ENCODE measurements around the gene PFKP. TPM values are rescaled to one million over a fixed set of nuclear protein-coding genes. Genes with fewer than 3 reads are reported as not detected.

The PFKP gene
- total RNA-seq, 4 donors from 2014 or later = 22.9 to 74.5 (median 43.8) TPM

DNA sequence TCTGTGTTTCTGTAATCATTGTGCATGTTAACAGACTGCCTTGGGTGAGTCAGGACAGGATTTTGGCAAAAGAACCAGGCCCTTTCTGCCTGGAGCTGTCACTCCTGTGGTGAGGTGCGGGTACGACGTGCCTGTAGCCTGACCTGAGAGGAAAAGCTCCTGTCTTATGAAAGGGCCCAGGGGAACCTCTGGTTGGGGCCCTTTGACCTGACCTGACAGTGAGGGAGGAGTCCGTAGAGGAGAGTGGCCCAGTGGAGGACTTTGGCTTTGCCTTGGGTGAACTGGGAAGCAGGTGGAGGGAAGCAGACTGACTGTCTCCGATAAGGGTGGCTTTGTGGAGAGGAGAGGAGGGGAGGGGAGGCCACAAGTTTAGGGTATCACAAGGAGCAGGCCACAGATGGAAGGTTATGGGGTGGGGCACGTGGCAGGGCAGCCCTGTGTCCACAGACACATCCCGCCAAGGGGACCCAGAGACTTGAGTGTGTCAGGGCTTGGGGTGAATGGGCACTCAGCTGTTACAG, 6.9 kb downstream of the PFKP start:
- no peak for DNase-seq
- Histone ChIP-seq H3K9me3 (no peaks in the 10 kb centered on the region), H3K27ac (no peak overlapping the region)

GRCh38 chr10:3074985-3075600, 7.7 kb downstream of the PFKP start:
- no peak for DNase-seq
- Histone ChIP-seq H3K4me1 (no peaks in the 10 kb centered on the region), H3K27me3 (no peaks in the 10 kb centered on the region), H3K9me3 (no peaks in the 10 kb centered on the region), H3K4me3 (no peak overlapping the region), H3K36me3 (no peaks in the 10 kb centered on the region), H3K27ac (no peak overlapping the region)
- TF ChIP-seq, protein P1, sequence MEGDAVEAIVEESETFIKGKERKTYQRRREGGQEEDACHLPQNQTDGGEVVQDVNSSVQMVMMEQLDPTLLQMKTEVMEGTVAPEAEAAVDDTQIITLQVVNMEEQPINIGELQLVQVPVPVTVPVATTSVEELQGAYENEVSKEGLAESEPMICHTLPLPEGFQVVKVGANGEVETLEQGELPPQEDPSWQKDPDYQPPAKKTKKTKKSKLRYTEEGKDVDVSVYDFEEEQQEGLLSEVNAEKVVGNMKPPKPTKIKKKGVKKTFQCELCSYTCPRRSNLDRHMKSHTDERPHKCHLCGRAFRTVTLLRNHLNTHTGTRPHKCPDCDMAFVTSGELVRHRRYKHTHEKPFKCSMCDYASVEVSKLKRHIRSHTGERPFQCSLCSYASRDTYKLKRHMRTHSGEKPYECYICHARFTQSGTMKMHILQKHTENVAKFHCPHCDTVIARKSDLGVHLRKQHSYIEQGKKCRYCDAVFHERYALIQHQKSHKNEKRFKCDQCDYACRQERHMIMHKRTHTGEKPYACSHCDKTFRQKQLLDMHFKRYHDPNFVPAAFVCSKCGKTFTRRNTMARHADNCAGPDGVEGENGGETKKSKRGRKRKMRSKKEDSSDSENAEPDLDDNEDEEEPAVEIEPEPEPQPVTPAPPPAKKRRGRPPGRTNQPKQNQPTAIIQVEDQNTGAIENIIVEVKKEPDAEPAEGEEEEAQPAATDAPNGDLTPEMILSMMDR (IDR thresholded peaks at IDR 0.05) = no peak
- TF ChIP-seq POLR2A (IDR thresholded peaks at IDR 0.05) = no peak
- intact Hi-C loops (cut with DNase I; ENCODE audit: low total_unique reads) = loop anchor here (10.0 kb wide), 1 partner anchor 90 kb away; no protein-coding TSS in a partner anchor

More for the DNA sequence above, 6.9 kb downstream of the PFKP start:
- no peaks in the 10 kb centered on the region for H3K36me3 ChIP-seq
- H3K4me3 ChIP-seq = no peak overlapping the region
- intact Hi-C loops (cut with DNase I; ENCODE audit: low total_unique reads) = loop anchor here (10.0 kb wide), 1 partner anchor 91 kb away; no protein-coding TSS in a partner anchor
- TF ChIP-seq, protein P1 (IDR thresholded peaks at IDR 0.05) = no peak
- no peak for TF ChIP-seq POLR2A (IDR thresholded peaks at IDR 0.05)
- H3K27me3 ChIP-seq = no peaks in the 10 kb centered on the region
- peaks cover 0 to 5% of the 10 kb centered on the region in 2 donors for H3K4me1 ChIP-seq

- H3K9me3 ChIP-seq = no peaks in the 10 kb centered on the region
- H3K27ac ChIP-seq = no peak overlapping the region
- intact Hi-C loops (cut with DNase I; ENCODE audit: low total_unique reads) = loop anchor here (10.0 kb wide), 1 partner anchor 89 kb away; no protein-coding TSS in a partner anchor
- TF ChIP-seq, protein P1 (IDR thresholded peaks at IDR 0.05) = no peak
- TF ChIP-seq POLR2A (IDR thresholded peaks at IDR 0.05) = no peak
- no peaks in the 10 kb centered on the region for H3K36me3 ChIP-seq
- H3K4me1 ChIP-seq = no peaks in the 10 kb centered on the region
- DNase-seq = no peak
- H3K4me3 ChIP-seq = no peak overlapping the region
- H3K27me3 ChIP-seq = no peaks in the 10 kb centered on the region
Measured at GRCh38 chr10:3076138-3076537, 8.8 kb downstream of the PFKP start.

DNA sequence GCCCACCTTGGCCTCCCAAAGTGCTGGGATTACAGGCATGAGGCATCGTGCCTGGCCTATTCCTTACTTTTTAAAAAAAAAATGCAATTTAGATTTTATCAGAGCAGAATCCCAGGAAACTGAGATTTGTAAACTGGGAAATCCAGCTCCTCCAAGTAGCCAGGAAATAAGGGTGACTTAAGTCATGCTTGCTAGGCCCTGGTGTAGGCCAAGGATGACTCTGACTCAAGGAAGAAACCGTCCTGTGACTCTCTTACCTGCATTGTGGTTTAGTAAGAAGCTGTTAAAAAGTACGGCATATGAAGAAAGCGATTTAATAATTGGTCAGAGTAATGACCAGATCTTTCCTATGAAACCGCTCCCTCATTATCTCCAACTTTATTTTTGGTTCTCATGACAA, 10.2 kb downstream of the PFKP start:
- TF ChIP-seq, protein P1 (IDR thresholded peaks at IDR 0.05) = no peak
- TF ChIP-seq POLR2A (IDR thresholded peaks at IDR 0.05) = no peak
- no peaks in the 10 kb centered on the region for H3K9me3 ChIP-seq
- H3K36me3 ChIP-seq = no peaks in the 10 kb centered on the region
- no peak overlapping the region for H3K27ac ChIP-seq
- DNase-seq = no peak
- no peaks in the 10 kb centered on the region for H3K27me3 ChIP-seq
- H3K4me3 ChIP-seq = no peak overlapping the region
- no peaks in the 10 kb centered on the region for H3K4me1 ChIP-seq
- intact Hi-C loops (cut with DNase I; ENCODE audit: low total_unique reads) = loop anchor here (10.0 kb wide), 1 partner anchor 87 kb away; no protein-coding TSS in a partner anchor

DNA sequence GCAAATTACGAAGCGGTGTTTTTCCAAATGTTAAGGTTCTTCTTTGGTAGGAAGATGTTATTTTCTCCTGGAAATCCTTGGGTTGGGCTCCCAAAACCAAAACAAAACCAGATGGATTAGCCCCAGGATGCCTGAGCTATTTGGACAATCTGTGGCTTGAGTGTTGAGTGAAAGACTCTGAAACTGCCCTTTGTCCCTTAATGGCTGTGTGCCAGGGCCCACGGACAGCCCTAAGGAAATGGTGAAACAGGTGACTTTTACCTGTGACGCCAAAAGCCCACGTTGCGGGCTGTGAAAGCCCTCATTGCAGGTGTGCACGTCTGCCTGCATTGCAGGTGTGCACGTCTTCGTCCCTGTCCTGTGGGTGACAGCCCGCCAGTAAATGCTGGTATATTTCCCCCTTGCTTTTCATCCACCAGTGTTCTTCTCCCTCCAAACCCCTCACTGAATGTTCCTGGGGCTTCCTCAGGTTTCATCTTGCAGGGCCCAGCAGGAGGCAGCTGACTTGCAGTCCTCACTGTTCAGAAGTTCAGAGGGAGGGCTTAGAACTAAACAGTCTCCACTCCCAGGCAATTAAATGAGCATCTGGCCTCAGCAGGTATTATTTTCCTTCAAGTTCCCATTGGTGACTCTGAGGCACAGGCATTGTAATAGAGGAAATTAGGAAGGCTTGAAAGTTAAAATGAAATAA, 10.7 kb downstream of the PFKP start:
- TF ChIP-seq POLR2A (IDR thresholded peaks at IDR 0.05) = no peak
- TF ChIP-seq, protein P1 (IDR thresholded peaks at IDR 0.05) = no peak

More for the DNA sequence above, 10.7 kb downstream of the PFKP start:
- Histone ChIP-seq H3K4me3 (no peak overlapping the region), H3K27me3 (no peaks in the 10 kb centered on the region), H3K36me3 (no peaks in the 10 kb centered on the region), H3K4me1 (no peaks in the 10 kb centered on the region), H3K27ac (no peak overlapping the region), H3K9me3 (no peaks in the 10 kb centered on the region)
- DNase-seq = no peak
- intact Hi-C loops (cut with DNase I; ENCODE audit: low total_unique reads) = loop anchor here (10.0 kb wide), 1 partner anchor 87 kb away; no protein-coding TSS in a partner anchor
